HG03066 (cell line): ENCODE results near the gene ZAP70.

Source experiments
- ATAC-seq: cut with Tn5 transposase; IDR thresholded peaks from one replicate; pipeline ENCODE4 v1.9.1; 2021; ENCODE audit warnings: low read depth; ENCODE audit not compliant: unreplicated experiment

Gene ZAP70

GRCh38 chr2:97774425-97774824 is 61.0 kb downstream of the ZAP70 start:
- ATAC-seq, result no peak

GRCh38 chr2:97775074-97775473 is 61.7 kb downstream of the ZAP70 start:
- no peak for ATAC-seq

DNA sequence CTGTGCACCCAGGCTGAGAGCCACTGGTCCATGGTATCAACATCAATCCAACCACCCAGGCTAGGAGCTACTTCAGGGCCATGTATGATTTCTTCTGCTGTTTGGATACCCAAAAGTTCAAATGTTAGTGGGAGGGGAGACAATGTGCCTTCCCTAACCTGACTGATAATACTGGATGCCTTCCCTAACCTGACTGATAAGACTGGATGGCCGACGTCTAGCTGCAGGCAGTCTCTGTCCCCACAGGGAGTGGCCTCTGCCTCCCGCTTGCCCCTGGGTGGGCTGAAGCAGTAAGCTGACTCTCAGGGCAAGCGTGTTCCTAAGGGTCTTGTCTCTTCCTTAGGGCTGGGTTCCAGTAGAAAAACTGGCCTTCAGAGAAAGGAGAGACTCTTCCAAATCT is 65.8 kb downstream of the ZAP70 start:
- ATAC-seq, result no peak

GRCh38 chr2:97781981-97782380 is 68.6 kb downstream of the ZAP70 start:
- no peak for ATAC-seq

DNA sequence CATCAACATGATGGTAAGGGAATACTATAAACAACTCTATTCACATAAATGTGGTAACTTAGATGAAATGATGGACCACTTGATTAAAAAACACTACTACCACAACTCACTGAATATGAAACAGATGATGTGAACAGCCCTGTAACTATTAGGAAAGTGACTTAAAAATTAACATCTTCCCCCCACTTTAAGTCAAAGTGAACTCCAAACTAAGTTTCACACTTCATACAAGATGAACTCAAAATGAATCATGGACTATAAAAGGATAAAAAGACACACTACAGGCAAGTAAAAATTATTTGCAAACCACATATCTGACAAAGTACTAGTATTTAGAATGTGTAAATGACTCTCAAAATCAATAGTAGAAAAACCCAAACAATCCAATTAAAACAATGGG is 71.6 kb downstream of the ZAP70 start:
- ATAC-seq, result no peak

DNA sequence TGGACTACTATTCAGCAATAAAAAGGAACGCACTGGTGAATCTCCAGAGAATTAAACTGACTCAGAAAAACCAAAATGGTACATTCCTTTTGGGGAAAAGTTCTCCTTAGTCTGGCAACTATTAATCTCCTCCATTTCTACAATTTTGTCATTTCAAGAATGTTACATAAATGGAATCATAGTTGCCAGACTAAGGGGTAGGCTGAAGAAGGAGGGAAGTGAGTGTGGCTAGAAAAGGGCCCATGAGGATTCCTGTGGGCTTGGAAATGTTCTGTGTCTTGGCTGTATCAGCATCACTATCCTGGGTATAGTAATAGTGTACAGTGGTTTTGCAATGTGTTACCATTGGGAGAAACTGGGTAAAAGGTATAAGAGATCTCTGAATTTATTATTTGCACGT is 72.4 kb downstream of the ZAP70 start:
- no peak for ATAC-seq

DNA sequence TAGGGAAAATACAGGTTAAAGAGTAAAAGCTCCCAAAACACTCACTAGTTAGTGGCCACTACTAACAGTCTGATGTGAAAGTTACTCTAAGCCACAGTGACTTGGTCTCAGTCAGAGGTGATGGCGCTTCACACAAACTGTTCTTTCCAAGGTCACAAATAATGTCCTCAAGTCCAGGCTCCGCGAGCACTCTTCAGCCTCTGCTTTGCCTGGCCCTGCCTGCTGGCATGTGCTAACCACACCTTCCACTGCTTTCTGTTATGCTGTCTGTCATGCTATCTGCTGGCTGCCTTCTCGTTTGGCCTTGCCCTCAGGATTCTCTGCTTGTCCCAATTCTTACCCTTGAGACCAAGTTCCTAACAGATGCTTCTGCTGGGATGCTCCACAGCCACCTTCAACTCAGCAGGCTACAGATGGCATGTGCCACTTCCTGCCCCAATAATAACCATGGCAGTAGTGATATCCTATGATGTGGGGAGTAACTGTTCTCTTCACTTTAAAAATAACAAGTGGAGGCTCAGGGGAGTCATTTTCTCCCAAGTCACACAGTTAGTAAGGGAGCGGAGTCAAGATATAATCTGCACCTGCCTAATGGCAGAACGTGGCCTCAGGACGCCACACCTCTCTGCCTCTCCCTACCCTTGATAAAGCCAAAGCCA is 75.7 kb downstream of the ZAP70 start:
- no peak for ATAC-seq
